ENCODE measurements around the gene DPEP2NB. TPM values are rescaled to one million over a fixed set of nuclear protein-coding genes. Genes with fewer than 3 reads are reported as not detected.
A peak's percentile ranks its signal among the peaks of the same experiment; 100 is the strongest.

The DPEP2NB gene
- total RNA-seq, 1 experiment from 2014 or later: not detected

- H3K4me2 ChIP-seq (ENCODE audit: insufficient read depth, insufficient read length, low read length): no peak overlapping the region
- H4K8ac ChIP-seq (replicated peaks; ENCODE audit: insufficient read length, low read depth, low read length): no peak overlapping the region
- H3K4me1 ChIP-seq (ENCODE audit: insufficient read depth, low read length): no peaks in the 10 kb centered on the region
- Mint-ChIP-seq H3K4me1 (0 out of 4 replicates have a peak, but pooled peaks cover 0 to 2% of the 10 kb centered on the region in 2 experiments), H3K36me3 (ENCODE audit: insufficient read depth in 1 of 3, low read depth in 3 of 3) (no peaks in the 10 kb centered on the region; a peak in 1 of 7 replicates), H3K9me3 (no peaks in the 10 kb centered on the region), H3K27me3 (ENCODE audit: low read depth) (peaks cover 26% of the 10 kb centered on the region), H3K27ac (0 out of 7 replicates have a peak overlapping the region, but pooled peaks of 1 of the 3 experiments have one; percentile 52), H3K4me3 (no peak overlapping the region; a peak in 1 of 5 replicates)
- H3T11ph ChIP-seq (ENCODE audit: low read length): no peak overlapping the region
- H3K23ac ChIP-seq (ENCODE audit: insufficient read length, low read depth, low read length): no peak overlapping the region
- H2BK5ac ChIP-seq (ENCODE audit: insufficient read length, low read length): no peak overlapping the region
- DNase-seq: no peak
- no CpG with 5 or more reads among the region's 8 CpGs for WGBS (ENCODE audit: extremely low coverage, insufficient read length, low lambda C conversion rate)
- no peak overlapping the region for H2BK12ac ChIP-seq (ENCODE audit: insufficient read length, low read depth, low read length)
- no peaks in the 10 kb centered on the region for H3K9me3 ChIP-seq (ENCODE audit: control insufficient read depth, low read depth, low read length)
- H3K9ac ChIP-seq (ENCODE audit: extremely low read depth, insufficient read length, low read length): no peak overlapping the region
- TF ChIP-seq CTCF (conservative IDR thresholded peaks at IDR 0.05): no peak
- H4K91ac ChIP-seq (ENCODE audit: insufficient read length, low read depth, low read length): no peak overlapping the region
- no peak overlapping the region for H3K18ac ChIP-seq (ENCODE audit: insufficient read length, low read depth, low read length)
- H4K5ac ChIP-seq (ENCODE audit: insufficient read length, low read depth, low read length): no peak overlapping the region
- no peak overlapping the region for H2AK5ac ChIP-seq (ENCODE audit: insufficient read length, low read length)
- H3K79me2 ChIP-seq (ENCODE audit: insufficient read depth, low read length): no peaks in the 10 kb centered on the region
- H2BK15ac ChIP-seq (ENCODE audit: low read depth, low read length): no peak overlapping the region
- H4K20me1 ChIP-seq (ENCODE audit: control insufficient read depth, insufficient read depth, insufficient read length): no peaks in the 10 kb centered on the region
- no peak overlapping the region for H2AFZ ChIP-seq (ENCODE audit: low read length)
- H2BK20ac ChIP-seq (ENCODE audit: low read depth, low read length, poor library complexity, severe bottlenecking): no peak overlapping the region
- H3K27ac ChIP-seq (ENCODE audit: insufficient read length, low read depth, low read length): no peak overlapping the region
- no peaks in the 10 kb centered on the region for H3K27me3 ChIP-seq (ENCODE audit: insufficient read depth, low read length)
- H3K23me2 ChIP-seq (ENCODE audit: insufficient read length, low read depth, low read length, poor library complexity, severe bottlenecking): no peaks in the 10 kb centered on the region
- no peaks in the 10 kb centered on the region for H3K79me1 ChIP-seq (ENCODE audit: insufficient read depth, low read depth, low read length, poor library complexity, severe bottlenecking)
- H3K14ac ChIP-seq (ENCODE audit: insufficient read depth, low read length): no peak overlapping the region
- no peak overlapping the region for H3K4ac ChIP-seq (ENCODE audit: low read depth, low read length)
- no peak overlapping the region for H3K56ac ChIP-seq (ENCODE audit: insufficient read length, low read depth, low read length)
- no peak overlapping the region for H2BK120ac ChIP-seq (ENCODE audit: low read depth, low read length, poor library complexity, severe bottlenecking)
Measured at GRCh38 chr16:67989322-67990017, 26.2 kb downstream of the DPEP2NB start.
